Keratinocyte (primary cell): ENCODE results near the gene TSPEAR.

Experiments used
- EZH2 ChIP-seq: IDR thresholded peaks from one replicate; pipeline ENCODE4 v1.6.1; 2012; ENCODE audit warnings: inconsistent platforms, mild to moderate bottlenecking, low read length, moderate library complexity
- TF ChIP-seq, protein P1 (sequence below), 3 experiments: IDR thresholded peaks in 1 of 3; conservative IDR thresholded peaks in 1 of 3; optimal IDR thresholded peaks in 1 of 3; 2 replicates in 2 of 3; 3 replicates in 1 of 3; pipeline versions ENCODE3 to v1.5.1; 2011; ENCODE audit warnings: low read length in 3 of 3, mild to moderate bottlenecking in 3 of 3, moderate library complexity in 2 of 3, control low read depth in 1 of 3, inconsistent platforms in 1 of 3; ENCODE audit not compliant: insufficient read depth in 2 of 3; ENCODE audit errors: extremely low read depth in 1 of 3

DNA sequence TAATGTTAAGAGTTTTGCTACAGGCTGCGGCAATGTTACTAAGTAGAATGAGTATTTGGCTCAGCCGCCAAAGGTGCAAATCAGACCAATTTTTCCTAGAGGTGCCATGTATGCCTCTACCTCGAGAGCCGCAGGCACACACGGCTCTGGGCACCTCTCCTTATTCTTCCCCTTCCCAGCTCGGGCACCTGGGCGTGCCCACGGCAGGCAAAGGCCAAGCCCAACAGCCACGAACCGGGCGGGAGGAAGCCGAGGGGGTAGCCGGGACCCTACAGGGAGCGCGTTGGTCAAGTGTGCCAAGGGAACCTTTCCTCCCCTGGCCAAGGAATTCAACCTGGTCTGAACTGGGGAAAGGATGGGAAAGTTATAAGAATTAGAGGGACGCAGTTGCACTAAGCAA, 225.1 kb downstream of the TSPEAR start:
- TF ChIP-seq, protein P1, sequence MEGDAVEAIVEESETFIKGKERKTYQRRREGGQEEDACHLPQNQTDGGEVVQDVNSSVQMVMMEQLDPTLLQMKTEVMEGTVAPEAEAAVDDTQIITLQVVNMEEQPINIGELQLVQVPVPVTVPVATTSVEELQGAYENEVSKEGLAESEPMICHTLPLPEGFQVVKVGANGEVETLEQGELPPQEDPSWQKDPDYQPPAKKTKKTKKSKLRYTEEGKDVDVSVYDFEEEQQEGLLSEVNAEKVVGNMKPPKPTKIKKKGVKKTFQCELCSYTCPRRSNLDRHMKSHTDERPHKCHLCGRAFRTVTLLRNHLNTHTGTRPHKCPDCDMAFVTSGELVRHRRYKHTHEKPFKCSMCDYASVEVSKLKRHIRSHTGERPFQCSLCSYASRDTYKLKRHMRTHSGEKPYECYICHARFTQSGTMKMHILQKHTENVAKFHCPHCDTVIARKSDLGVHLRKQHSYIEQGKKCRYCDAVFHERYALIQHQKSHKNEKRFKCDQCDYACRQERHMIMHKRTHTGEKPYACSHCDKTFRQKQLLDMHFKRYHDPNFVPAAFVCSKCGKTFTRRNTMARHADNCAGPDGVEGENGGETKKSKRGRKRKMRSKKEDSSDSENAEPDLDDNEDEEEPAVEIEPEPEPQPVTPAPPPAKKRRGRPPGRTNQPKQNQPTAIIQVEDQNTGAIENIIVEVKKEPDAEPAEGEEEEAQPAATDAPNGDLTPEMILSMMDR (optimal IDR thresholded peaks at IDR 0.05 in 1 of 3, IDR thresholded peaks at IDR 0.05 in 1 of 3, conservative IDR thresholded peaks at IDR 0.05 in 1 of 3; ENCODE audit: extremely low read depth in 1 of 3, insufficient read depth in 2 of 3, low read length in 3 of 3), result no peak
- TF ChIP-seq EZH2, result no peak
